HG03571 (cell line): ENCODE results near the gene RNF150.
A peak's percentile ranks its signal among the peaks of the same experiment; 100 is the strongest.
"Not testable (repeated sequence)": the region's sequence is repeated elsewhere in the genome, so short reads cannot be mapped to it uniquely, and the experiment has no call there.

ENCODE experiments used
- ATAC-seq: cut with Tn5 transposase; IDR thresholded peaks from one replicate; pipeline ENCODE4 v1.9.1; 2021; ENCODE audit not compliant: unreplicated experiment

RNF150 gene

DNA sequence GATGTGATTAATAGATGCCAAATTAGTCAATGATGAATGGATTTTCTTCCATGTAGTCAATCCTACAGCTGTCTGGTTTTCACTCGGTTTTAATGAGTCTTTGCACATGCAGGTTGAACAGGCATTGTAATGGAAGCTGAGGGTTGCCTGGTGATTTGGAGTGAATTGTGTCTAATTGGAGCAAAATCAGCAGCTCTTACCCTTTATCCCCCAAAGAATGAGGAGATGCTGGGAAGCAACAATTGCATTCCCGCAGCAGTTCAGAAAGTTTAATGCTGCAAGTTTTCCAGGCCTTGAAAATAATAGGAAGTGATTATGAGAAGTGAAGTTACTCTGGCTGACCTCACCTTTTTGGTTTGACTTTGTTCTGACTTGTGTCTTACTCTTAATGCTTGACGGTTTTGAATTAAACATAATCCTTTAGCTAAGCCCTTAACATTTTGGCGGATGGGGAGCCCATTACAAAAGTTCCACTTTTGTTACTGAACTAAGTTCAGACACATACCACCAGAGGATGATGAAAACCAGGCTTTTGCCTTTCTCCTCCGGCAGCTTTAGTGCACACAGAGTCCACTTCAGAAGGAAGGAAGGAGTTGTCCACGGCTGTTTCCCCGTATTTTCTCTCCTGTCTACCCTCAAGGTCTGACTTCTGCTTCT lies 298.3 kb downstream of the RNF150 start:
- ATAC-seq, result no peak

- ATAC-seq, result no peak
Measured at GRCh38 chr4:140833280-140833679, 300.0 kb downstream of the RNF150 start.

DNA sequence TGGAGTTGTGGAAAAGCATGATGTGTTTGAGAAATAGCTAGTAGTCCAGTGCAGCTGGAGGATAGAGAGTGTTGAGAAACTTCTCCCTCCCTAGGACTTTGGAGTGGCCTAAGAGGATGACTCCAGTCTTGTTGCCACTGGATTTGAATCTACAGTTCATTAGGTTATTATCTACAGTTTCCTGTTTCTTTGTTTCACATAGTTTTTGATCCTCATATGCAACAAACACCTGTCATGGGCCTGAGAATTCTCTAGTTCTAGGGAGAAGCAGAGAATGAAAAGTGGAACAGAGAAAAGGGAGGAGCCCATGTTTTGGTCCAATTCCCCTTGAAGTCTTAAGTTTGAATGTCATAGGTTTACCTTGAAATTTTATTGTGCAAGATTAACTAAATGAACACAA lies 303.4 kb downstream of the RNF150 start:
- ATAC-seq, result peak; percentile 91

GRCh38 chr4:140826701-140827027 lies 306.6 kb downstream of the RNF150 start:
- no peak for ATAC-seq

DNA sequence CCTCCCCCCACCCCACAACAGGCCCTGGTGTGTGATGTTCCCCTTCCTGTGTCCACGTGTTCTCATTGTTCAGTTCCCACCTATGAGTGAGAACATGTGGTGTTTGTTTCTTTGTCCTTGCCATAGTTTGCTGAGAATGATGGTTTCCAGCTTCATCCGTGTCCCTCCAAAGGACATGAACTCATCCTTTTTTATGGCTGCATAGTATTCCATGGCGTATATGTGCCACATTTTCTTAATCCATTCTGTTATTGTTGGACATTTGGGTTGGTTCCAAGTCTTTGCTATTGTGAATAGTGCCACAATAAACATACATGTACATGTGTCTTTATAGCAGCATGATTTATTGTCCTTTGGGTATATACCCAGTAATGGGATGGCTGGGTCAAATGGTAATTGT lies 312.7 kb downstream of the RNF150 start:
- not testable (repeated sequence) for ATAC-seq

- ATAC-seq, result no peak
Measured at GRCh38 chr4:140819610-140820009, 313.7 kb downstream of the RNF150 start.

DNA sequence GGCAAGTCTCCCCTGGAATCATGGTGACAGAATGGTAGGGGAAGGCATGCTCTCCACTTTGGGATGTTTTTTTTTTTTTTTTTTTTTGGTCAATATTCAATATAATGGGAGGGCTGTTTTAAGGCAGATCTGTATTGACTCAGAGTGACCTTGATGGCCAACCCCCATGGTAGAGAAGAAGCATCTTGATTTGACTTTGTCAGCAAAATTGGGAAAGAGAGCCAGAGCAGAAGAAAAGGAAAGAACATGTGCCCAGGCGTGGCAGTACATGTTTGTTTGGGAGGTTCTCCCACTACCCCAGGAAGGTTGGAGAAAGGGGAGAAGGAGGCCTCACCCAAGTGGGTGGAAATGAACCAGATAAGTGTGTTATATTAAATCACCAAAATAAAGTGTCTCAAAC lies 314.8 kb downstream of the RNF150 start:
- no peak for ATAC-seq

GRCh38 chr4:140816806-140817510 lies 316.3 kb downstream of the RNF150 start:
- no peak for ATAC-seq

GRCh38 chr4:140813804-140814203 lies 319.5 kb downstream of the RNF150 start:
- ATAC-seq, result no peak

GRCh38 chr4:140812916-140813315 lies 320.4 kb downstream of the RNF150 start:
- ATAC-seq, result no peak

- ATAC-seq, result no peak
Measured at GRCh38 chr4:140811429-140811828, 321.8 kb downstream of the RNF150 start.

- ATAC-seq, result not testable (repeated sequence)
Measured at GRCh38 chr4:140810591-140811169, 322.6 kb downstream of the RNF150 start.
